ENCODE data around the gene ZPBP2. TPM values are rescaled to one million over a fixed set of nuclear protein-coding genes. Genes with fewer than 3 reads are reported as not detected.

ZPBP2 gene
- total RNA-seq, 4 donors from 2014 or later = not detected

GRCh38 chr17:39828443-39828842 lies 39.6 kb upstream of the ZPBP2 start:
- TF ChIP-seq CTCF (IDR thresholded peaks at IDR 0.05; ENCODE audit: low read depth) = no peak

DNA sequence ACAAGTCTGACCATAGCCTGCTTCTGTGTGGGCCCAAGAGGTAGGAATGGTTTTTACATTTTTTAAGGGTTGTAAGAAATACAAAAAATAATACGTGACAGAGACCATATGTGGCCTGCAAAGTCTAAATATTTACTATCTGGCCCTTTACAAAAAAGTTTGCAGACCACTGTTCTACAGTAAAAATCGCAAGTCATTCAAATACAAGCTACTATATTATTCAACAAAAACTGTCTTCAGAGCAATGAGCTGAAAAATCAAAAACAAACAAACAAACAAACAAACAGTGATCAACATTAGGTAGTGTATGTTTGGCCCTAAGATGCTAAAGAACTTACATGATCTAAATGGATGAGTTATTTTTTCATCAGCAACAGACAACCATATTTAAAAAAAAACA lies 36.4 kb upstream of the ZPBP2 start:
- TF ChIP-seq CTCF (IDR thresholded peaks at IDR 0.05; ENCODE audit: low read depth) = no peak

DNA sequence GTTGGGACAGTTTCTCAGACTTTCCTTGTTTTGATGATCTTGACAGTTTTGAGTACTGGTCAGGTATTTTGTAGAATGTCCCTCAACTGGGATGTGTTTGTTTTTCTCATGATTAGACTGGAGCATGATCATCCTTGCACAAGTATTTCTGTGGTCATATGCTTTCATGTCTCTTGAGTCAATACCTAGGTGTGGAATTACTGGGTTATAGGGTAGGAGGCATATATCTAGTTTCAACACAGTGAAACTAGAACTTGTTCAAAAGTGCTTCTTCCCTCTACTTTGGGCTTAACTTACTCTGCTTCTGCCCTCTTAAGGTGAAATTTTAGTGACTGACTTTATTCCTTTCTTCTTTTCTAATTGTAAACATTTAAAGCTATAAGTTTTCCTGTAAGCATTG lies 34.0 kb upstream of the ZPBP2 start:
- no peak for TF ChIP-seq CTCF (IDR thresholded peaks at IDR 0.05; ENCODE audit: low read depth)

- no peak for TF ChIP-seq CTCF (IDR thresholded peaks at IDR 0.05; ENCODE audit: low read depth)
Measured at GRCh38 chr17:39835038-39835786, 32.8 kb upstream of the ZPBP2 start.

DNA sequence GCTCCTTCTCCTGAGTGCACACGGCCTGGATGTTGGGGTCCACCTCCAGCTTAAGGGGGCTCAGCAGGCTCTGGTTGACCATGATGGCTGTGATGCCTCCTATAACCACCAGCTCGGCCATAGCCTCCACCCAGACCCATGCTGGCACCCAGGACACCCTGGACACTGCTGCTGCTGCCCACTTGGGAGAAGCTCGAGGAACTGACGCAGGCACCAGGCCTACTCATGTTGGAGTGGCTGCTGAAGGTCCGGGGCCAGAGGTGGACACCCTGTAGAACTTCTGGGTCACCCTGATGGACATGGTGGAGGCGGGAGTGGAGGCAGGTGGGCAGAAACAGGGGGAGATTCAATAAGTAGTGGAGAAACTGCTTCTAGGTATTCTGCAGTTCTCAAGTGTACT lies 31.9 kb upstream of the ZPBP2 start:
- no peak for TF ChIP-seq CTCF (IDR thresholded peaks at IDR 0.05; ENCODE audit: low read depth)

GRCh38 chr17:39838057-39838456 lies 29.9 kb upstream of the ZPBP2 start:
- TF ChIP-seq CTCF (IDR thresholded peaks at IDR 0.05; ENCODE audit: low read depth) = no peak

GRCh38 chr17:39838784-39839183 lies 29.2 kb upstream of the ZPBP2 start:
- no peak for TF ChIP-seq CTCF (IDR thresholded peaks at IDR 0.05; ENCODE audit: low read depth)

All from subcutaneous adipose tissue (tissue), 4 donors.